PC-9 (cell line): ENCODE measurements around the gene ICE2. TPM values are rescaled to one million over a fixed set of nuclear protein-coding genes. Genes with fewer than 3 reads are reported as not detected.

Experiments used
- BruUV-seq: library from RNA; stranded (reverse); fragments of 400-500 nt; replicated peaks from 2 replicates; lab custom pipeline; 2021; lab: Mats Ljungman, UMichigan
- CTCF ChIA-PET: fragments of 300-600 bp; sonication (Branson Sonifier 250); formaldehyde crosslinking; loops from one replicate; lab custom pipeline; 2022; ENCODE audit warnings: antibody characterized with exemption; lab: Charles Lee
- POLR2A ChIA-PET: fragments of 300-600 bp; sonication (Branson Sonifier 250); formaldehyde crosslinking; loops from one replicate; lab custom pipeline; 2022; ENCODE audit warnings: antibody characterized with exemption; ENCODE audit not compliant: unreplicated experiment; lab: Charles Lee
- DNase-seq, 2 experiments: peaks; one replicate each; pipeline versions ENCODE4 v3.0.0 to v3.0.0-alpha.2; 2015 to 2022; ENCODE audit warnings: mixed read lengths in 1 of 2
- H2AFZ ChIP-seq: fragments of 200-600 bp; sonication (generic); 2 replicates; pipeline ENCODE4 v1.8.1; 2017; ENCODE audit warnings: antibody characterized with exemption
- H3F3A ChIP-seq: fragments of 200-600 bp; sonication (generic); 2 replicates; pipeline ENCODE4 v1.8.1; 2017; ENCODE audit warnings: antibody characterized with exemption, mild to moderate bottlenecking, low read depth; ENCODE audit not compliant: insufficient read depth
- H3K27ac ChIP-seq: fragments of 200-600 bp; sonication (generic); 2 replicates; pipeline ENCODE4 v1.6.1; 2016; ENCODE audit warnings: mixed run types
- H3K27me3 ChIP-seq: fragments of 200-600 bp; sonication (generic); 2 replicates; pipeline ENCODE4 v1.6.1; 2016; ENCODE audit warnings: low read depth, mixed run types; ENCODE audit not compliant: insufficient read depth
- H3K36me3 ChIP-seq: fragments of 200-600 bp; sonication (generic); 2 replicates; pipeline ENCODE4 v1.6.1; 2016; ENCODE audit warnings: low read depth, mixed run types
- H3K4me1 ChIP-seq: fragments of 200-600 bp; sonication (generic); replicated peaks from 2 replicates; pipeline ENCODE4 v1.6.1; 2016; ENCODE audit warnings: mixed run types; ENCODE audit not compliant: insufficient read depth
- H3K4me2 ChIP-seq: fragments of 200-600 bp; sonication (generic); 2 replicates; pipeline ENCODE4 v1.6.1; 2017; ENCODE audit warnings: mixed run types
- H3K4me3 ChIP-seq: fragments of 200-600 bp; sonication (generic); 2 replicates; pipeline ENCODE4 v1.6.1; 2016; ENCODE audit warnings: mixed run types
- H3K79me2 ChIP-seq: fragments of 200-600 bp; sonication (generic); 2 replicates; pipeline ENCODE4 v1.6.1; 2017; ENCODE audit warnings: low read depth, mixed run types
- H3K9me2 ChIP-seq: fragments of 200-600 bp; sonication (generic); 2 replicates; pipeline ENCODE4 v1.8.1; 2017; ENCODE audit warnings: mild to moderate bottlenecking; ENCODE audit not compliant: insufficient read depth
- H3K9me3 ChIP-seq: fragments of 200-600 bp; sonication (generic); 2 replicates; pipeline ENCODE4 v1.8.1; 2016; ENCODE audit warnings: low read depth; ENCODE audit not compliant: insufficient read depth
- H4K20me1 ChIP-seq: fragments of 200-600 bp; sonication (generic); 2 replicates; pipeline ENCODE4 v1.8.1; 2017; ENCODE audit not compliant: insufficient read depth
- CTCF ChIP-seq: fragments of 200-600 bp; sonication (generic); conservative IDR thresholded peaks from 2 replicates; pipeline ENCODE4 v1.6.1; 2017; ENCODE audit warnings: mixed run types, antibody characterized with exemption, mild to moderate bottlenecking, moderate library complexity
- EZH2 ChIP-seq: fragments of 200-600 bp; sonication (generic); IDR thresholded peaks from 2 replicates; pipeline ENCODE4 v1.8.0; 2017; ENCODE audit warnings: antibody characterized with exemption, low read depth
- intact Hi-C: fragments of 100-400 bp; cut with micrococcal nuclease; formaldehyde crosslinking; loops from one replicate; pipeline ENCODE4 v1.10.0; 2022; ENCODE audit not compliant: unreplicated experiment
- total RNA-seq: library from RNA; stranded (reverse); gene quantifications from 2 replicates; pipeline ENCODE4 v1.2.3, GENCODE V29; 2021

The ICE2 gene
- total RNA-seq, 1 experiment from 2014 or later, result 67.5 TPM

GRCh38 chr15:60523056-60523455 is 44.1 kb upstream of the ICE2 start:
- peak in 1 of 2 experiments; percentile 41 for DNase-seq
- H3K27ac ChIP-seq, result no peak overlapping the region
- no peaks in the 10 kb centered on the region for H3K27me3 ChIP-seq
- intact Hi-C loops, result loop anchor here (5.0 to 10.0 kb wide), 2 partner anchors 606 to 798 kb away; no protein-coding TSS in a partner anchor
- H3K9me2 ChIP-seq, result no peaks in the 10 kb centered on the region
- BruUV-seq, result no TSS peak
- POLR2A ChIA-PET, result no interaction called here
- H3K79me2 ChIP-seq, result no peaks in the 10 kb centered on the region
- H3K4me3 ChIP-seq, result no peak overlapping the region
- H3F3A ChIP-seq, result peaks cover 18% of the 10 kb centered on the region
- no peak for TF ChIP-seq CTCF
- TF ChIP-seq EZH2, result no peak
- CTCF ChIA-PET, result interaction anchor here (0.7 kb wide), 1 partner anchor 135 kb away, joined by 4 read pairs; no protein-coding TSS in a partner anchor
- peaks cover 33% of the 10 kb centered on the region for H3K4me1 ChIP-seq
- H4K20me1 ChIP-seq, result no peaks in the 10 kb centered on the region
- no peak overlapping the region for H3K4me2 ChIP-seq
- no peaks in the 10 kb centered on the region for H3K9me3 ChIP-seq
- no peak overlapping the region for H2AFZ ChIP-seq
- no peaks in the 10 kb centered on the region for H3K36me3 ChIP-seq

DNA sequence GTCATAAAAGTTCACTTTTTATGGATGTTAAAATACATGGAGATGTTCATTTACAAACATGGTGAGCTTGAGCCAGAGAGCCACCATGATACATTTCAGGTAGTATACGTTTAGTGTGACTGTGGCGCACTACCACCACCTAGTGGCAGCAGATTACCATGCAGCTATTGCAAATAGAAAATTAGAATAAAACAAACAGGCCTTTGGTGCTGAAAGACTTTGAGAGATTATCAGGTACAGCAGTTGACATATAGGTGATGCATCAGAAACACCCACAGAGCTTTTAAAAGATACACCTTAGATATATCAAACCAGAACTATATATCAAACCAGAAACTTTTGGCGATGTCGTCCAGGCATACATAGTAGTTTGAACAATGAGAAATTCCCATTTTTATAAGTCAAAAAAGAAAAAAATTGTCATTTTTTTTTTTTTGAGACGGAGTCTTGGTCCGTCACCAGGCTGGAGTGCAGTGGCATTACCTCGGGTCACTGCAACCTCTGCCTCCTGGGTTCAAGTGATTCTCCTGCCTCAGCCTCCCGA is 42.0 kb upstream of the ICE2 start:
- ChIA-PET POLR2A (interaction anchor here (0.5 to 0.7 kb wide), 5 partner anchors 42 to 830 kb away, joined by 3 to 8 read pairs (median 5); partner anchors contain the start of gene ICE2), CTCF (interaction anchor here (0.5 to 2.4 kb wide), 14 partner anchors 13 to 1313 kb away, joined by 3 to 9 read pairs (median 4); partner anchors contain the start of gene ICE2)
- intact Hi-C loops, result loop anchor here (1.0 to 10.0 kb wide), 9 partner anchors 13 to 830 kb away; partner anchors contain the start of gene ICE2
- BruUV-seq, result no TSS peak
- Histone ChIP-seq H3K79me2 (no peaks in the 10 kb centered on the region), H3K36me3 (no peaks in the 10 kb centered on the region), H3K4me1 (peaks cover 33% of the 10 kb centered on the region), H3K4me3 (no peak overlapping the region), H3K27ac (peak overlapping the region; percentile 92), H2AFZ (no peak overlapping the region), H3K9me2 (no peaks in the 10 kb centered on the region), H3F3A (peaks cover 18% of the 10 kb centered on the region), H4K20me1 (no peaks in the 10 kb centered on the region), H3K27me3 (no peaks in the 10 kb centered on the region), H3K9me3 (no peaks in the 10 kb centered on the region), H3K4me2 (peak overlapping the region; percentile 45)
- TF ChIP-seq EZH2 (no peak), CTCF (peak; percentile 88)
- peak; percentile 36 to 68 for DNase-seq

- Histone ChIP-seq H3K4me2 (peak overlapping the region; percentile 56), H3K36me3 (no peaks in the 10 kb centered on the region), H3K9me3 (no peaks in the 10 kb centered on the region), H3K4me3 (peak overlapping the region; percentile 4; the same call in 1 of the 2 replicates), H4K20me1 (no peaks in the 10 kb centered on the region), H2AFZ (0 out of 2 replicates have a peak overlapping the region, but pooled peaks have one; percentile 14), H3K27me3 (no peaks in the 10 kb centered on the region), H3K79me2 (no peaks in the 10 kb centered on the region), H3K27ac (peak overlapping the region; percentile 92), H3K4me1 (peaks cover 33% of the 10 kb centered on the region), H3K9me2 (no peaks in the 10 kb centered on the region), H3F3A (peaks cover 18% of the 10 kb centered on the region)
- intact Hi-C loops, result loop anchor here (1.0 to 10.0 kb wide), 9 partner anchors 12 to 829 kb away; partner anchors contain the start of gene ICE2
- TSS peak; percentile 63 for BruUV-seq
- ChIA-PET POLR2A (interaction anchor here (0.5 to 0.7 kb wide), 4 partner anchors 42 to 829 kb away, joined by 3 to 8 read pairs (median 4); partner anchors contain the start of gene ICE2), CTCF (interaction anchor here (0.5 to 2.4 kb wide), 16 partner anchors 8 to 1314 kb away, joined by 3 to 9 read pairs (median 4); partner anchors contain the start of gene ICE2)
- peak; percentile 46 to 91 for DNase-seq
- TF ChIP-seq EZH2 (no peak), CTCF (no peak)
Observed at GRCh38 chr15:60520013-60520824, 41.3 kb upstream of the ICE2 start.
